ENCODE measurements around the gene DLX6.

Gene DLX6

GRCh38 chr7:97039374-97040065 lies 34.2 kb downstream of the DLX6 start:
- TF ChIP-seq CTCF (conservative IDR thresholded peaks at IDR 0.05; ENCODE audit: control insufficient read depth, insufficient read depth, low read depth, low read length), result no peak
- H3K4me3 ChIP-seq (ENCODE audit: control insufficient read depth, low read depth, low read length), result no peak overlapping the region
- DNase-seq (ENCODE audit: low read depth), result no peak

DNA sequence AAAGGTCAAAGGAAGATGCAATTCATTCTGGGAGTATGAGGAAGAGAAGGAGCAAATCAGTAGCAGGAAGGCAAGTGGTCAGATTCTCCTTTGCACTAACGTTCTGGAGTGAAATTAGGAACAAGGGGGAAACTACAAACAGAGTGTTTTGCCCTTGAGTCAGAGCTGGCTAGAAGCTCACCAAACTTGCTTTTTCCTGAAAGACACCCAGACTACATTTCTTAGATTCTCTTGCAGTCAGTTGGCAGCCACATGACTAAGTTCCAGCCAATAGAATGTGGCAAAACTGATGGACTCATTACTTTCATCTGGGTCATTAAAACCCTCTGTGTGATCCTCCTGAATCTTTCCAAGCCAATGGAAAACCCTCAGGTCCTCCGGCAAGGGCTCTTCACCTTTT lies 37.9 kb downstream of the DLX6 start:
- TF ChIP-seq CTCF (conservative IDR thresholded peaks at IDR 0.05; ENCODE audit: control insufficient read depth, insufficient read depth, low read depth, low read length), result no peak
- H3K4me3 ChIP-seq (ENCODE audit: control insufficient read depth, low read depth, low read length), result no peak overlapping the region
- DNase-seq (ENCODE audit: low read depth), result no peak
